Transverse colon (tissue), 4 donors: Measurements from ENCODE around the gene CCDC91. TPM values are rescaled to one million over a fixed set of nuclear protein-coding genes. Genes with fewer than 3 reads are reported as not detected.

ENCODE experiments used
- DNase-seq: peaks from one replicate; pipeline ENCODE4 v3.0.0-alpha.2; 2019
- H3K27ac ChIP-seq, 4 donors: fragments of 200-600 bp; sonication (generic); 2 replicates each; pipeline ENCODE4 v1.5.1; 2016 to 2018; ENCODE audit warnings: inconsistent platforms in 4 of 4
- H3K27me3 ChIP-seq: fragments of 200-600 bp; sonication (generic); 2 replicates; pipeline ENCODE4 v1.5.1; 2017; ENCODE audit warnings: inconsistent platforms
- H3K36me3 ChIP-seq, 4 donors: fragments of 200-600 bp; sonication (generic); 2 replicates each; pipeline ENCODE4 v1.5.1; 2017 to 2019; ENCODE audit warnings: inconsistent platforms in 4 of 4
- H3K4me1 ChIP-seq, 4 donors: fragments of 200-600 bp; sonication (generic); 2 replicates each; pipeline ENCODE4 v1.5.1; 2017 to 2020; ENCODE audit warnings: inconsistent platforms in 4 of 4
- H3K4me3 ChIP-seq, 4 donors: fragments of 200-600 bp; sonication (generic); 1 replicate in 1 of 4; 2 replicates in 3 of 4; pipeline versions ENCODE4 v1.5.1 to v1.6.1; 2017 to 2019; ENCODE audit warnings: inconsistent platforms in 4 of 4
- H3K9me3 ChIP-seq, 2 donors: fragments of 200-600 bp; sonication (generic); 2 replicates each; pipeline ENCODE4 v1.5.1; 2017 to 2019; ENCODE audit warnings: inconsistent platforms in 2 of 2
- EP300 ChIP-seq: sonication (generic); formaldehyde crosslinking; IDR thresholded peaks from one replicate; pipeline ENCODE4 v1.6.1; 2017; ENCODE audit warnings: antibody characterized with exemption, low read depth
- POLR2A ChIP-seq: fragments of 450-650 bp; IDR thresholded peaks from one replicate; pipeline ENCODE4 v1.6.1; 2016; ENCODE audit warnings: antibody characterized with exemption, mild to moderate bottlenecking, moderate library complexity
- POLR2AphosphoS5 ChIP-seq, 3 donors: sonication (generic); formaldehyde crosslinking; IDR thresholded peaks; one replicate each; pipeline ENCODE4 v1.6.1; 2016; ENCODE audit warnings: antibody characterized with exemption in 3 of 3
- WGBS, 2 donors: methylation state at CpG; one replicate each; pipeline ENCODE4 v1.1.5; 2018; ENCODE audit warnings: low coverage in 1 of 2; 5-methylcytosine and 5-hydroxymethylcytosine counted together
- in situ Hi-C, 4 donors: fragments of 200-750 bp; cut with MboI; loops; one replicate each; pipeline versions ENCODE4 v1.15.0 to v1.15.1; 2017; ENCODE audit warnings: low sequenced_read_pairs in 3 of 4, low pct_ligation_motif_present in 1 of 4, low pct_unique_long_range_greater_than_20kb in 1 of 4
- intact Hi-C: fragments of 100-400 bp; cut with DNase I; formaldehyde crosslinking; loops from one replicate; pipeline ENCODE4 v1.15.1; 2023; ENCODE audit warnings: low total_unique reads
- total RNA-seq, 4 donors: library from RNA; depleted of rRNA; stranded (reverse); fragments of >200 nt; gene quantifications; one replicate each; pipeline ENCODE4 v1.1.0, GENCODE V29; 2016
- TF ChIP-seq, protein P1 (sequence below), 5 experiments: fragments of 200-600 bp in 3 of 5; fragments of 450-650 bp in 2 of 5; sonication (generic) in 3 of 5; IDR thresholded peaks; 1 replicate in 2 of 5; 2 replicates in 3 of 5; pipeline ENCODE4 v1.5.1; 2016 to 2017; ENCODE audit warnings: antibody characterized with exemption in 5 of 5, inconsistent platforms in 3 of 5, mild to moderate bottlenecking in 2 of 5, moderate library complexity in 1 of 5

The CCDC91 gene
- total RNA-seq, 4 donors from 2014 or later, result 8.4 to 37.8 (median 35.5) TPM

DNA sequence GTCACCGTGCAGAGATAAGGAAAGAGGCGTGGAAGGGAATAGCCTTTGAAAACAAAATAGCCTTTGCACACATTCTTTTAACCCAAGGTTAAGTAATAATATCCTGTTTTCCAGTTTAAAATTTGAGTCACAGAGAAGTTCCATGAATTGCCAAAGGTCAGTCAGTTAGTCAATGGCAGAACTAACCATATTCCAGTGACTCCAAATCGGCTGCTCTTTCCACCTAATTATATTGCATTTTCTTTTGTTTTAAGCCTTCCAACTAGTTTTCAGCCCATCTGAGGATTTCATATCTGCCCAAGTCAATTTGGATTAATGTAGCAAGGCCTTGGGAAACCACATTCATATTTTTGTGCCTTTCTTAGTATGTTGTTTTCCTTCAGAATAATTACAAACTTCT is 373.0 kb downstream of the CCDC91 start:
- Histone ChIP-seq H3K36me3 (no peaks in the 10 kb centered on the region), H3K4me3 (no peak overlapping the region), H3K27ac (no peak overlapping the region), H3K27me3 (no peaks in the 10 kb centered on the region), H3K9me3 (no peaks in the 10 kb centered on the region), H3K4me1 (no peaks in the 10 kb centered on the region)
- 71 to 76% methylated on average over 3 of the region's 3 CpGs for WGBS, 2 donors
- no peak for DNase-seq
- intact Hi-C loops (no loop called here), in situ Hi-C loops (no loop called here)
- no peak for TF ChIP-seq POLR2A
- no peak for TF ChIP-seq EP300
- TF ChIP-seq, protein P1, sequence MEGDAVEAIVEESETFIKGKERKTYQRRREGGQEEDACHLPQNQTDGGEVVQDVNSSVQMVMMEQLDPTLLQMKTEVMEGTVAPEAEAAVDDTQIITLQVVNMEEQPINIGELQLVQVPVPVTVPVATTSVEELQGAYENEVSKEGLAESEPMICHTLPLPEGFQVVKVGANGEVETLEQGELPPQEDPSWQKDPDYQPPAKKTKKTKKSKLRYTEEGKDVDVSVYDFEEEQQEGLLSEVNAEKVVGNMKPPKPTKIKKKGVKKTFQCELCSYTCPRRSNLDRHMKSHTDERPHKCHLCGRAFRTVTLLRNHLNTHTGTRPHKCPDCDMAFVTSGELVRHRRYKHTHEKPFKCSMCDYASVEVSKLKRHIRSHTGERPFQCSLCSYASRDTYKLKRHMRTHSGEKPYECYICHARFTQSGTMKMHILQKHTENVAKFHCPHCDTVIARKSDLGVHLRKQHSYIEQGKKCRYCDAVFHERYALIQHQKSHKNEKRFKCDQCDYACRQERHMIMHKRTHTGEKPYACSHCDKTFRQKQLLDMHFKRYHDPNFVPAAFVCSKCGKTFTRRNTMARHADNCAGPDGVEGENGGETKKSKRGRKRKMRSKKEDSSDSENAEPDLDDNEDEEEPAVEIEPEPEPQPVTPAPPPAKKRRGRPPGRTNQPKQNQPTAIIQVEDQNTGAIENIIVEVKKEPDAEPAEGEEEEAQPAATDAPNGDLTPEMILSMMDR (IDR thresholded peaks at IDR 0.05), result no peak
- no peak for TF ChIP-seq POLR2AphosphoS5 (IDR thresholded peaks at IDR 0.05)

DNA sequence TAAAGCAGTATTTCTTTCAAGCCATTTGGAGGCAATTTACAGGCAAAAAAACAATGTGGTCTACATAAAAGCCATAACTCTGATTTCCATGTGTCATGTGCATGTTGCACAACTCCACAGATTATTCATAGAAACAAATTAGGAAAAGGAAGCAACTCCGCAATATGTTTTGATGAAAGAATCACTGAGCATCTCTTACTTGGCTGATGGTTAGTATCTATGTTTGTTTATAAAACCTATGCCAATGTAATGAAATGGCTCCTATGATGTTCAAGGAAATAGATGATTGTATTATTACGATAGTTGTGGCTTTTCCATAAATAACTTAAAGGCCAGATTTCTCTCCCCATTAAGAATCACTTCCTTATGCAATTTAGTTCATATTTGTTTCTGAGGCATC is 373.7 kb downstream of the CCDC91 start:
- no peaks in the 10 kb centered on the region for H3K9me3 ChIP-seq
- H3K4me1 ChIP-seq, result peaks cover 0 to under 1% (median 0%) of the 10 kb centered on the region in 4 donors
- no peaks in the 10 kb centered on the region for H3K27me3 ChIP-seq
- H3K36me3 ChIP-seq, result no peaks in the 10 kb centered on the region
- intact Hi-C loops, result no loop called here
- DNase-seq, result no peak
- no peak overlapping the region for H3K27ac ChIP-seq
- in situ Hi-C loops, result no loop called here
- H3K4me3 ChIP-seq, result no peak overlapping the region
- WGBS, 2 donors, result 70 to 88% methylated on average over 2 of the region's 2 CpGs
- no peak for TF ChIP-seq EP300

DNA sequence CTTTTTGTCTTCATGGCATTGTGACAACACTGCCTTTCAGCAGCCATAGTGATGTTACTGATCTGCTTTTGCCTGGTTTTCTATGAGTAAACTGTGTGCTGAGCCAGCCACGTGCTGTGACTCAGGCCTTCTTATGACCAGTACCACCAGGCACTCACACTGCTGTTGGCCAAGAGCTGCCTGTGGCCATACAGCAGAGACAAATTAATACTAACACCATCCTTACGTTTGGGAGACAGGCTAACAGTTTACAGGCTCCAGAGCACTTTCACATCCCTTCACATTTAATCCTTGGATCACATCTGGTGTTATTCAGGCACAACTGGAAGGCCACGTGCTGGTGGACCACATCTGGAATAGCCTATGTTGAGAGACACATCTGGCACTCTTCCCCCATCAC is 377.9 kb downstream of the CCDC91 start:
- no peaks in the 10 kb centered on the region for H3K9me3 ChIP-seq
- TF ChIP-seq, protein P1 (IDR thresholded peaks at IDR 0.05), result no peak
- TF ChIP-seq POLR2AphosphoS5 (IDR thresholded peaks at IDR 0.05), result no peak
- no peak for TF ChIP-seq POLR2A
- no peak for TF ChIP-seq EP300
- no peaks in the 10 kb centered on the region for H3K36me3 ChIP-seq
- H3K4me3 ChIP-seq, result no peak overlapping the region
- in situ Hi-C loops, result no loop called here
- intact Hi-C loops, result no loop called here
- H3K27me3 ChIP-seq, result no peaks in the 10 kb centered on the region
- H3K4me1 ChIP-seq, result peaks cover 0 to 18% (median 0%) of the 10 kb centered on the region in 4 donors
- 62 to 100% methylated on average over 1 to 3 of the region's 3 CpGs for WGBS, 2 donors
- peak; percentile 14 for DNase-seq
- H3K27ac ChIP-seq, result peak overlapping the region in 1 of 4 donors; percentile 24

DNA sequence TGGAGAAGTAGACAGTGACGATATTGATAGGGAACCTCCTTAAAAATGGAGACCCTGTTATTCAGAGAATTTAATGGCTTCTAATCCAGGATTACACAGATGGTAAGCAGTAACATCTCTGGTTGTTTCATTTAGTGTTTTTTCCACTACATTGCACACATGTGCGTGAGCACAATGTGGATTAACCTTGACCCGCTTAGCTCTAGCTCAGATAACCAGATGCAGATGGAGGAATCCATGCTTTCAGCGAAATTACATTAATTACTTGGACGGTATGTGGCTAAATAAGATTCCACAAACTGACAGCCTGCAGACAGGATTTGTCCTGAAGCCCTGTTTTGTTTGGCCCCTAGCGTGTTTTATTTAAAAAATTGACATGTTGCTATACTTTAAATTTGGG is 378.4 kb downstream of the CCDC91 start:
- Histone ChIP-seq H3K4me3 (no peak overlapping the region), H3K4me1 (peaks cover 0 to 18% (median 0%) of the 10 kb centered on the region in 4 donors), H3K36me3 (no peaks in the 10 kb centered on the region), H3K9me3 (no peaks in the 10 kb centered on the region), H3K27me3 (no peaks in the 10 kb centered on the region), H3K27ac (peak overlapping the region in 2 of 4 donors; percentile 58 to 66)
- TF ChIP-seq, protein P1 (IDR thresholded peaks at IDR 0.05), result no peak
- TF ChIP-seq POLR2A (no peak), EP300 (no peak), POLR2AphosphoS5 (IDR thresholded peaks at IDR 0.05) (no peak)
- in situ Hi-C loops, result no loop called here
- DNase-seq, result no peak
- WGBS, 2 donors, result 76 to 77% methylated on average over 5 to 6 of the region's 6 CpGs
- intact Hi-C loops, result no loop called here
